Endothelial cell of umbilical vein (primary cell): ENCODE measurements around the gene SECISBP2. TPM values are rescaled to one million over a fixed set of nuclear protein-coding genes. Genes with fewer than 3 reads are reported as not detected.

Experiments used
- BruUV-seq: library from RNA; stranded (reverse); fragments of 400-500 nt; replicated peaks from 2 replicates; lab custom pipeline; 2021; lab: Mats Ljungman, UMichigan
- CTCF ChIA-PET: fragments of 300-600, 350-600 bp; sonication (Branson Sonifier 250); formaldehyde crosslinking; loops from one replicate; lab custom pipeline; 2021; ENCODE audit warnings: antibody characterized with exemption, inconsistent platforms; lab: Charles Lee
- POLR2A ChIA-PET: fragments of 300-600, 350-600 bp; sonication (Branson Sonifier 250); formaldehyde crosslinking; loops from one replicate; lab custom pipeline; 2021; ENCODE audit warnings: antibody characterized with exemption, inconsistent platforms; lab: Charles Lee
- DNase-seq: peaks from one replicate; pipeline ENCODE4 v3.0.0-alpha.2; 2011; ENCODE audit warnings: low read depth, low spot score
- FAIRE-seq: peaks from 2 replicates; lab custom pipeline; 2011; peaks lifted over from hg19 to GRCh38; lab: Jason Lieb, UNC
- H2AFZ ChIP-seq: 2 replicates; pipeline ENCODE4 v1.6.0; 2012; ENCODE audit warnings: low read depth, low read length, control low read depth, inconsistent platforms
- H3K27ac ChIP-seq: 2 replicates; pipeline ENCODE4 v1.5.1; 2011; ENCODE audit warnings: low read depth, mild to moderate bottlenecking, control low read depth, low read length, moderate library complexity; ENCODE audit not compliant: insufficient read depth
- H3K27me3 ChIP-seq, 2 experiments: 2 replicates each; pipeline versions ENCODE4 v1.6.0 to v1.6.1; 2011; ENCODE audit warnings: low read length in 2 of 2, mixed read lengths in 1 of 2; ENCODE audit not compliant: control insufficient read depth in 2 of 2, insufficient read depth in 2 of 2
- H3K36me3 ChIP-seq, 2 experiments: 2 replicates in 1 of 2; 3 replicates in 1 of 2; pipeline ENCODE4 v1.5.1; 2011; ENCODE audit warnings: low read length in 2 of 2, mild to moderate bottlenecking in 1 of 2, moderate library complexity in 1 of 2; ENCODE audit not compliant: control insufficient read depth in 2 of 2, insufficient read depth in 2 of 2; ENCODE audit errors: extremely low read depth in 1 of 2
- H3K4me1 ChIP-seq: 3 replicates; pipeline ENCODE4 v1.5.1; 2011; ENCODE audit warnings: mild to moderate bottlenecking, low read length; ENCODE audit not compliant: control insufficient read depth, insufficient read depth; ENCODE audit errors: extremely low read depth
- H3K4me2 ChIP-seq: 2 replicates; pipeline ENCODE4 v1.6.1; 2011; ENCODE audit warnings: low read length, control low read depth, mixed read lengths; ENCODE audit not compliant: insufficient read depth
- H3K4me3 ChIP-seq, 3 experiments: fragments of 200-600 bp in 1 of 3; sonication (generic), shearing (Covaris generic) in 1 of 3; replicated peaks in 1 of 3; 2 replicates each; pipeline ENCODE4 v1.5.1; 2011 to 2016; ENCODE audit warnings: control low read depth in 3 of 3, low read length in 3 of 3, mild to moderate bottlenecking in 2 of 3, inconsistent platforms in 1 of 3, low read depth in 1 of 3, moderate library complexity in 1 of 3; ENCODE audit not compliant: insufficient read depth in 1 of 3
- H3K79me2 ChIP-seq: 2 replicates; pipeline ENCODE4 v1.6.0; 2012; ENCODE audit warnings: low read length, inconsistent platforms; ENCODE audit not compliant: control insufficient read depth, insufficient read depth
- H3K9ac ChIP-seq: replicated peaks from 2 replicates; pipeline ENCODE3; 2011; ENCODE audit warnings: low read length, control low read depth; ENCODE audit not compliant: insufficient read depth; ENCODE audit errors: extremely low read depth
- H3K9me1 ChIP-seq: replicated peaks from 3 replicates; pipeline ENCODE4 v1.6.0; 2011; ENCODE audit warnings: mild to moderate bottlenecking, low read length; ENCODE audit not compliant: control insufficient read depth, insufficient read depth; ENCODE audit errors: extremely low read depth
- H3K9me3 ChIP-seq: replicated peaks from 2 replicates; pipeline ENCODE4 v1.5.1; 2012; ENCODE audit warnings: low read length, inconsistent platforms; ENCODE audit not compliant: control insufficient read depth, insufficient read depth
- H4K20me1 ChIP-seq: replicated peaks from 2 replicates; pipeline ENCODE3; 2011; ENCODE audit warnings: mild to moderate bottlenecking, low read length; ENCODE audit not compliant: control insufficient read depth, insufficient read depth; ENCODE audit errors: extremely low read depth
- EZH2 ChIP-seq: IDR thresholded peaks from 2 replicates; pipeline ENCODE4 v1.6.1; 2012; ENCODE audit warnings: borderline replicate concordance, low read depth, mild to moderate bottlenecking, moderate library complexity, low read length, inconsistent platforms; ENCODE audit not compliant: severe bottlenecking
- FOS ChIP-seq: IDR thresholded peaks from 2 replicates; pipeline ENCODE4 v1.6.1; 2011; ENCODE audit warnings: mild to moderate bottlenecking, low read length, moderate library complexity, borderline replicate concordance; ENCODE audit not compliant: insufficient read depth
- GATA2 ChIP-seq: IDR thresholded peaks from 2 replicates; pipeline ENCODE4 v1.7.0; 2011; ENCODE audit warnings: low read depth, mild to moderate bottlenecking, moderate library complexity, mixed read lengths, low read length; ENCODE audit not compliant: insufficient read length, insufficient read depth
- JUN ChIP-seq: IDR thresholded peaks from 2 replicates; pipeline ENCODE4 v1.6.1; 2011; ENCODE audit warnings: borderline replicate concordance, low read depth; ENCODE audit not compliant: insufficient read length, insufficient read depth
- MYC ChIP-seq: IDR thresholded peaks from one replicate; pipeline ENCODE4 v1.6.1; 2011; ENCODE audit warnings: mild to moderate bottlenecking, low read depth, low read length
- POLR2A ChIP-seq: IDR thresholded peaks from 2 replicates; pipeline ENCODE4 v1.6.1; 2012; ENCODE audit warnings: low read depth, mild to moderate bottlenecking, control low read depth, low read length
- POLR2AphosphoS5 ChIP-seq: IDR thresholded peaks from 2 replicates; pipeline ENCODE4 v1.6.1; 2012; ENCODE audit warnings: low read depth, mild to moderate bottlenecking, control low read depth, low read length, moderate library complexity; ENCODE audit not compliant: insufficient read depth
- dilution Hi-C: fragments of 300-500 bp; cut with MboI; formaldehyde crosslinking; loops from one replicate; pipeline ENCODE4 v1.15.0; 2019; ENCODE audit warnings: low sequenced_read_pairs; ENCODE audit not compliant: extremely low pct_ligation_motif_present
- intact Hi-C: fragments of 100-400 bp; cut with micrococcal nuclease; formaldehyde crosslinking; loops from one replicate; pipeline ENCODE4 v1.10.0; 2022
- polyA plus RNA-seq, 4 experiments: library from polyadenylated mRNA; depleted of rRNA in 3 of 4; stranded (reverse) in 3 of 4; unstranded in 1 of 4; fragments of >200 nt; gene quantifications; 2 replicates each; pipeline versions ENCODE4 v1.2.1 to v1.2.3, GENCODE V29; 2011 to 2012; ENCODE audit warnings: missing spikeins in 1 of 4
- total RNA-seq: library from RNA; stranded (reverse); gene quantifications from 2 replicates; pipeline ENCODE4 v1.2.3, GENCODE V29; 2021
- TF ChIP-seq, protein P1 (sequence below), 2 donors: IDR thresholded peaks; 1 replicate in 1 of 2; 2 replicates in 1 of 2; pipeline ENCODE4 v1.5.1; 2011; ENCODE audit warnings: low read length in 2 of 2, mild to moderate bottlenecking in 2 of 2, moderate library complexity in 2 of 2, control low read depth in 1 of 2, inconsistent platforms in 1 of 2, low read depth in 1 of 2; ENCODE audit not compliant: insufficient read depth in 1 of 2; ENCODE audit errors: extremely low read depth in 1 of 2
- TF ChIP-seq, protein P2 (sequence below): IDR thresholded peaks from 2 replicates; pipeline ENCODE4 v1.6.1; 2011; ENCODE audit not compliant: insufficient read depth, insufficient read length

The SECISBP2 gene
- total and polyA plus RNA-seq, 2 donors (not counting 3 experiments of a cell fraction or from before 2014, with no cell fraction given), result 22.7 to 36.3 TPM

DNA sequence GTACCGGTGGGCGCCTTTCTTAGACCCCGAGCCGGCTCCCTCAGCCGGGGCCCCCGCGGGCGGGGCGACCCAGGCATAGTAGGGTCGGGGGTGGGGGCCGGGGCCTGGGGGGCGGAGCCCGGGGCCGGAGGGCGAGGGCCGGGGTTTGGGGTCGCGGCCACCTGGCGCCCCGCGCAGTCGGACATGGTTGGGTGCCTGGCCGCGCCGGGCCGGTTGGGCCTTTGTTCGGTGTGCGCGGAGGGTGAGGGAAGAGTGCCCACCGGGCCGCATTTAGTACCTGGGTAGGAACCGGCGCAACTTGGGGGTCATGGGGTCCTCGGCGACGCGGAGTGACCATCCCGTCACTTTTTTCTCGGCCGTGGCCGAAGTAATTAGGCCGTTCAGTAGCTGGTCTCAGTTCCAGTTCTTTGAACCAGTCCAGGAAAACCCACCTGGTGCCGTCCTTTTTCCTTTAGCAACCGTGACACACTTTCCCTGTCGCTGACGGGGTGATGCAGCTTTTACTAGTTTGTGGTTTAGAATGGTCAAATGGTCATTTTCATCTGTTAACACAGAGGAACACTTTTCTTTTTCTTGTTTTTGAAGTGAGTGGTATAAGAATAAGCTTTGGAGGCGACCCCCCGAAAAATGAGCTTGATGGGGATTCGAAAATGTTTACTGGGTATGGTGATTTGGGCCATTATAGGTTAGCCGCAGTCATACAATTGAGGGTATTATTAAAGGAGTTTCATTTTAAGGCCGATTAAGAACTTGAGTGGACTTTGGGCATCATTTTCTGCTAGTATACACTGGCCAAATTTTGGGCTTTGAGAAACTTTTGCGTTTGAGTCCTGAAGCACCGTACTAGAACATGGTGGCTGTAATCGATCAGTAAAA is 6.7 kb upstream of the SECISBP2 start:
- Histone ChIP-seq H3K4me2 (peak overlapping the region; percentile 97), H3K9me3 (no peaks in the 10 kb centered on the region), H3K4me3 (peak overlapping the region; percentile 70 to 98 (median 97)), H3K4me1 (peaks cover 28% of the 10 kb centered on the region), H3K27ac (peak overlapping the region; percentile 85), H3K79me2 (peaks cover 55% of the 10 kb centered on the region), H3K9me1 (no peaks in the 10 kb centered on the region), H2AFZ (no peak overlapping the region), H3K36me3 (peaks cover 0 to 13% of the 10 kb centered on the region in 2 experiments), H3K9ac (peak overlapping the region; percentile 94), H4K20me1 (no peaks in the 10 kb centered on the region), H3K27me3 (no peaks in the 10 kb centered on the region)
- dilution Hi-C loops (no loop called here), intact Hi-C loops (loop anchor here (1.0 to 10.0 kb wide), 3 partner anchors 158 to 924 kb away; partner anchors contain the start of gene SPIN1)
- FAIRE-seq (no peak), DNase-seq (peak; percentile 23)
- ChIA-PET CTCF (interaction anchor here (1.0 kb wide), 1 partner anchor 237 kb away, joined by 4 read pairs; no protein-coding TSS in a partner anchor), POLR2A (interaction anchor here (0.8 kb wide), 1 partner anchor 158 kb away, joined by 3 read pairs; no protein-coding TSS in a partner anchor)
- TSS peak; percentile 33 for BruUV-seq
- TF ChIP-seq FOS (no peak), EZH2 (no peak), GATA2 (no peak), POLR2A (no peak), POLR2AphosphoS5 (no peak), MYC (no peak), JUN (no peak)
- TF ChIP-seq, protein P1, sequence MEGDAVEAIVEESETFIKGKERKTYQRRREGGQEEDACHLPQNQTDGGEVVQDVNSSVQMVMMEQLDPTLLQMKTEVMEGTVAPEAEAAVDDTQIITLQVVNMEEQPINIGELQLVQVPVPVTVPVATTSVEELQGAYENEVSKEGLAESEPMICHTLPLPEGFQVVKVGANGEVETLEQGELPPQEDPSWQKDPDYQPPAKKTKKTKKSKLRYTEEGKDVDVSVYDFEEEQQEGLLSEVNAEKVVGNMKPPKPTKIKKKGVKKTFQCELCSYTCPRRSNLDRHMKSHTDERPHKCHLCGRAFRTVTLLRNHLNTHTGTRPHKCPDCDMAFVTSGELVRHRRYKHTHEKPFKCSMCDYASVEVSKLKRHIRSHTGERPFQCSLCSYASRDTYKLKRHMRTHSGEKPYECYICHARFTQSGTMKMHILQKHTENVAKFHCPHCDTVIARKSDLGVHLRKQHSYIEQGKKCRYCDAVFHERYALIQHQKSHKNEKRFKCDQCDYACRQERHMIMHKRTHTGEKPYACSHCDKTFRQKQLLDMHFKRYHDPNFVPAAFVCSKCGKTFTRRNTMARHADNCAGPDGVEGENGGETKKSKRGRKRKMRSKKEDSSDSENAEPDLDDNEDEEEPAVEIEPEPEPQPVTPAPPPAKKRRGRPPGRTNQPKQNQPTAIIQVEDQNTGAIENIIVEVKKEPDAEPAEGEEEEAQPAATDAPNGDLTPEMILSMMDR (IDR thresholded peaks at IDR 0.05; ENCODE audit: extremely low read depth in 1 of 2, insufficient read depth in 1 of 2, low read depth in 1 of 2, low read length in 2 of 2), result no peak
- TF ChIP-seq, protein P2, sequence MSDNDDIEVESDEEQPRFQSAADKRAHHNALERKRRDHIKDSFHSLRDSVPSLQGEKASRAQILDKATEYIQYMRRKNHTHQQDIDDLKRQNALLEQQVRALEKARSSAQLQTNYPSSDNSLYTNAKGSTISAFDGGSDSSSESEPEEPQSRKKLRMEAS, result no peak
